AG04449 (cell line): ENCODE measurements around the gene ZNF516.
A peak's percentile ranks its signal among the peaks of the same experiment; 100 is the strongest.

Experiments
- CTCF ChIA-PET: fragments of 350-600 bp; formaldehyde crosslinking; extraction: SDS; loops from one replicate; lab custom pipeline; 2021; ENCODE audit warnings: antibody characterized with exemption; lab: Yijun Ruan, JAX
- POLR2A ChIA-PET: fragments of 400-600, 350-600 bp; formaldehyde crosslinking; extraction: SDS; loops from one replicate; lab custom pipeline; 2020; ENCODE audit warnings: antibody characterized with exemption, inconsistent platforms; lab: Yijun Ruan, JAX
- DNase-seq: peaks from one replicate; pipeline ENCODE4 v3.0.0-alpha.2; 2010; ENCODE audit warnings: low read depth, low spot score
- H3K4me3 ChIP-seq: 2 replicates; pipeline ENCODE4 v1.5.1; 2011; ENCODE audit warnings: low read depth, mild to moderate bottlenecking, control low read depth, low read length
- TF ChIP-seq, protein P1 (sequence below): IDR thresholded peaks from one replicate; pipeline ENCODE4 v1.5.1; 2011; ENCODE audit warnings: mild to moderate bottlenecking, moderate library complexity, low read length, control low read depth, inconsistent platforms; ENCODE audit not compliant: insufficient read depth; ENCODE audit errors: missing control alignments

Gene ZNF516

DNA sequence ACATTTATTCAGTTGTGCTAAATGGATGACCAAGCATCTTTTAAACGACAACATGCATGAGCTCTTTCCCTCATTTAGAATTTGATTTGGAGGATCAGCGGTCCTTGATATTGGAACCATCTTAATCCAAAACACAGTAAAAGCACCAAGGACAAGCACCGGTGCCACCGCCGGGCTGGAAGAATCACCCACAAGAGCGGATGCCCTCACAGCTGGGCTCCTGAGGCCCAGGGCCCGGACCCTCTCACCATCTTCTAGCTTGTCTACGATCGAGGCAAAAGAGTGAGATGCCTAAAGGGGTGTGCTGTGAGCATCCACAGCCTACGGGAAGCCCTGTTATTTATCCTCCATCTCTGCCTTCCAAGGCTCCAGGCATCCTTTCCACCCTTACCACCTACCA is 129.5 kb downstream of the ZNF516 start:
- POLR2A ChIA-PET, result no interaction called here
- no peak overlapping the region for H3K4me3 ChIP-seq
- DNase-seq, result no peak
- TF ChIP-seq, protein P1, sequence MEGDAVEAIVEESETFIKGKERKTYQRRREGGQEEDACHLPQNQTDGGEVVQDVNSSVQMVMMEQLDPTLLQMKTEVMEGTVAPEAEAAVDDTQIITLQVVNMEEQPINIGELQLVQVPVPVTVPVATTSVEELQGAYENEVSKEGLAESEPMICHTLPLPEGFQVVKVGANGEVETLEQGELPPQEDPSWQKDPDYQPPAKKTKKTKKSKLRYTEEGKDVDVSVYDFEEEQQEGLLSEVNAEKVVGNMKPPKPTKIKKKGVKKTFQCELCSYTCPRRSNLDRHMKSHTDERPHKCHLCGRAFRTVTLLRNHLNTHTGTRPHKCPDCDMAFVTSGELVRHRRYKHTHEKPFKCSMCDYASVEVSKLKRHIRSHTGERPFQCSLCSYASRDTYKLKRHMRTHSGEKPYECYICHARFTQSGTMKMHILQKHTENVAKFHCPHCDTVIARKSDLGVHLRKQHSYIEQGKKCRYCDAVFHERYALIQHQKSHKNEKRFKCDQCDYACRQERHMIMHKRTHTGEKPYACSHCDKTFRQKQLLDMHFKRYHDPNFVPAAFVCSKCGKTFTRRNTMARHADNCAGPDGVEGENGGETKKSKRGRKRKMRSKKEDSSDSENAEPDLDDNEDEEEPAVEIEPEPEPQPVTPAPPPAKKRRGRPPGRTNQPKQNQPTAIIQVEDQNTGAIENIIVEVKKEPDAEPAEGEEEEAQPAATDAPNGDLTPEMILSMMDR, result no peak
- CTCF ChIA-PET, result interaction anchor here (1.4 kb wide), 1 partner anchor 16 kb away, joined by 4 read pairs; no protein-coding TSS in a partner anchor

GRCh38 chr18:76364282-76365259 is 130.5 kb downstream of the ZNF516 start:
- TF ChIP-seq, protein P1, result no peak
- ChIA-PET CTCF (interaction anchor here (1.4 to 2.2 kb wide), 3 partner anchors 15 to 345 kb away, joined by 4 to 7 read pairs (median 6); no protein-coding TSS in a partner anchor), POLR2A (no interaction called here)
- no peak overlapping the region for H3K4me3 ChIP-seq
- no peak for DNase-seq

GRCh38 chr18:76363436-76364120 is 131.5 kb downstream of the ZNF516 start:
- no peak overlapping the region for H3K4me3 ChIP-seq
- TF ChIP-seq, protein P1, result no peak
- ChIA-PET CTCF (interaction anchor here (1.1 to 2.2 kb wide), 4 partner anchors 10 to 346 kb away, joined by 3 to 7 read pairs (median 6); no protein-coding TSS in a partner anchor), POLR2A (no interaction called here)
- DNase-seq, result peak; percentile 33

DNA sequence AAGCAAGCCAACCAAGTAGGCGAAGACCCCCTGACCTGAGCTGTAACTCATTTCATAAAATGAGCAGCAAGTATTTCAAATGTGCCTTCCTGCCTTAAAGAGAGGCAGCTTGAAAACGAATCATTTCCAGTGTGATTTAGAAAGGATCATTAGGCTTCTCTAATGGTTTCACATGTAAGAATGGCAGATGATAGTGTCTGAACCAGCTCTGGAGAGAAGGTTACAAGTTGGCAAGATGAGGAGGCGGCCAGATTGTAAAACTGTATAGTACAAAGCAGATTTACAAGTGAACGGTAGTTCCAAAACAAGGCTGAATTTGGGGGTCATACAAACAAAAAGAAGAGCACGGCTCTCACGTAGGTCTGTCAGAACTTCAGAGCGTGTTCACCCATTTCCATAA is 132.4 kb downstream of the ZNF516 start:
- ChIA-PET CTCF (interaction anchor here (0.7 to 2.2 kb wide), 5 partner anchors 9 to 347 kb away, joined by 3 to 7 read pairs (median 5); no protein-coding TSS in a partner anchor), POLR2A (no interaction called here)
- no peak overlapping the region for H3K4me3 ChIP-seq
- DNase-seq, result no peak
- TF ChIP-seq, protein P1, result no peak

GRCh38 chr18:76361219-76361618 is 133.8 kb downstream of the ZNF516 start:
- ChIA-PET POLR2A (no interaction called here), CTCF (no interaction called here)
- TF ChIP-seq, protein P1, result no peak
- no peak overlapping the region for H3K4me3 ChIP-seq
- no peak for DNase-seq
